HG02885 (cell line): ENCODE results near the gene ZBTB46.

Experiments used
- ATAC-seq: cut with Tn5 transposase; IDR thresholded peaks from one replicate; pipeline ENCODE4 v1.9.1; 2021; ENCODE audit warnings: mild to moderate bottlenecking; ENCODE audit not compliant: unreplicated experiment, poor library complexity

Gene ZBTB46

DNA sequence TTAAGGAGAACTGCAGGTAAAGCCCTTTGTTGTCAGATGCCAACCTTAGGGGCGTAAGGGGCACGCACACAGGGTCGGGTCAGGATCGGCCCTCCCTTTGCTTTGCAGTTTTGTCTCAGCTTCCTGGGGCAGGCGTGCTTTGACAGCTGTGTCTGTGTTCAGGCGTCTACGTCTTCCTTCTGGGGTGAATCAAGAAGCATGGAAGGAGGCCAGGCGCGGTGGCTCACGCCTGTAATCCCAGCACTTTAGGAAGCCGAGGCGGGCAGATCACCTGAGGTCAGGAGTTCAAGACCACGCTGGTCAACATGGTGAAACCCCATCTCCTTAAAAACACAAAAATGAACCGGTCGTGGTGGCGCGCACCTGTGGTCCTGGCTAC lies 121.9 kb downstream of the ZBTB46 start:
- no peak for ATAC-seq

DNA sequence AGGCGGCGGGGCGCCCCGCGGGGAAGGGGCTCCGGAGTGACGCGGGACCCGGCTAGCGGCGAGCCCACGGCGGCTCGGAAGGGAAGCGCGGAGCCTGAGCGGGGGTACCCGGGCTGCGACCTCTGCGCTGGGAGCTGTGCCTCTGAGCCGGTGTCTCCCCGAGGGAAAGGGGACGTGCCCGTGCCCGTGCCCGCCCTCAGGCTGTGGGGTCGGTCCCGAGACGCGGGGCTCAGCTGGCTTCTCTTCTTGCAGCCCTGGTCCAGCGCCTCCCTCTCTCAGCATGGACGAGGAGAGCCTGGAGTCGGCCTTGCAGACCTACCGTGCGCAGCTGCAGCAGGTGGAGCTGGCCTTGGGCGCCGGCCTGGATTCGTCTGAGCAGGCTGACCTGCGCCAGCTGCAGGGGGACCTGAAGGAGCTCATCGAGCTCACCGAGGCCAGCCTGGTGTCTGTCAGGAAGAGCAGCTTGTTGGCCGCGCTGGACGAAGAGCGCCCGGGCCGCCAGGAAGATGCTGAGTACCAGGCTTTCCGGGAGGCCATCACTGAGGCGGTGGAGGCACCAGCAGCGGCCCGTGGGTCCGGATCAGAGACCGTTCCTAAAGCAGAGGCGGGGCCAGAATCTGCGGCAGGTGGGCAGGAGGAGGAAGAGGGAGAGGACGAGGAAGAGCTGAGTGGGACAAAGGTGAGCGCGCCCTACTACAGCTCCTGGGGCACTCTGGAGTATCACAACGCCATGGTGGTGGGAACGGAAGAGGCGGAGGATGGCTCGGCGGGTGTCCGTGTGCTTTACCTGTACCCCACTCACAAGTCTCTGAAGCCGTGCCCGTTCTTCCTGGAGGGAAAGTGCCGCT lies 122.5 kb downstream of the ZBTB46 start:
- ATAC-seq: no peak

DNA sequence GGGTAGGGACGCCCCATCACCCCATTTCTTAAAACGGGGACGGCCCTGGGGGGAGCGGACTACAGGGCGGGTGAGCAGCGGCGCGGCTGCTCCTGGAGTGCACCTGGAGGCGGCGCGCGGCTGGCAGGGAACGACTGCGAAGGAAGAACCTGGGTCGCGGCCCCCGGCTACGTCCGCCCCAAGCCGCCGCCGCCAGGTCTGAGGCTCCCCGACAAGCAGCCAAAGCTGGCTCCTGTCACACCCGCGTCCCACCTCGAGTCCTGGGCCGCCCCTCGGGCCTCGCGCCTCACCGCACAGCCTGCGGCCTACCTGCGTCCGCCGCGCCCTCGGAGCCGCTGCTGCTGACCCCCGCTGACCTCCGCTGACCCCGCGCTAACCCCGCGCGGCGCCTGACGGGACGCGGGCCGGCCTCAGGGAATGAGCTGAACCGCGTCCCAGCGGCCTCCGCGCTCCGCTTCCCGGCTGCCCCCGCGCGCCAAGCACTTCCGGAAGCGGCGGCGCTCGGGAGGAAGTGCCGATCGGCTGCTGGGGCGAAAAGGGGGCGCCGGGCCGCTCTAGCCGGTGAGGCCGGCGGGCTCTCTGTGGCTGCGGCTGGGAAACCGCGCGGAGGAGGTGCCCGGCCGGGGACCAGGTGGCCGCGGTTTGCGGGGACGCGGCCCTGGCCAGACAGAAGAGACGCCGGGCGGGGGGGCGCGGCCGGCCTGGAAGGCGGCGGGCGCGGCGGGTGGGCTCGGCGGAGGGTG lies 123.3 kb downstream of the ZBTB46 start, which contains the start of the genes ARFRP1 and ZGPAT:
Gene ARFRP1, minus strand, starts transcription at position 419 of the 743 bp plus-strand sequence. CDS start 885 bp downstream, outside the sequence.
Gene ZGPAT, plus strand, starts transcription at position 482 of the 743 bp plus-strand sequence. CDS start 542 bp downstream, outside the sequence.
- ATAC-seq: peak; percentile 77

DNA sequence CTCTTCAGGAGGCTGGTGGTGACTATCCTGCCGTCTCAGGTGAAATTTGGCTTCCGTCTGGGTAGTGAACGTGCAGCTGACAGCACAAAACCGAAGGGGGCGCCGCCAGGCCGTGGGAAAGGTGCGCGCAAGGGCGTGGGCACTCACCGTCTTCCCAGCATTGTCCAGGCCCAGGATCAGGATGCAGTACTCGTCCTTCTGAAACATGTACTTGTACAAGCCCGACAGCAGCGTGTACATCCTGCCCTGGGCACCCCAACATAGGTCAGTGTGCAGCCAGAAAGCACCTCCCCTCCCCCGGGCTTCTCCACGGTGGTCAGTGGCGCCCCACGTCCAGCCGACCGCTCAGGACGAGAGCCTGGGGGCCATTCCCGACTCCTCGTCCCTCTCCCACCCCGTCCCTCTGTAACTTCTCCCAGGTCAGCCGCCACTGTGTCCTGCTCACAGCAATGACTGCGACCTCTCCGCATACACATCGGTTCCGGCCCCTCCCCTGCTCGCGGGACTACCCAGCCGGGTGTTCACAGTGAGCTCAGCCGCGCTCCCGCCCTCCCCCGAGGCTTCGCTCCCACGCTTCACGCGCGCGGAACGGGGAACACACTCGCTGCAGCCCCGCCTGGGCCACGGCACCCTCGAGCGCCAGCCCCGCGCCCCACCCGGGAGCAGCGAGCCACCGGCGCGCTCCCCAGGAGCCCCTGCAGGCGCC lies 124.1 kb downstream of the ZBTB46 start:
- peak; percentile 26 for ATAC-seq

DNA sequence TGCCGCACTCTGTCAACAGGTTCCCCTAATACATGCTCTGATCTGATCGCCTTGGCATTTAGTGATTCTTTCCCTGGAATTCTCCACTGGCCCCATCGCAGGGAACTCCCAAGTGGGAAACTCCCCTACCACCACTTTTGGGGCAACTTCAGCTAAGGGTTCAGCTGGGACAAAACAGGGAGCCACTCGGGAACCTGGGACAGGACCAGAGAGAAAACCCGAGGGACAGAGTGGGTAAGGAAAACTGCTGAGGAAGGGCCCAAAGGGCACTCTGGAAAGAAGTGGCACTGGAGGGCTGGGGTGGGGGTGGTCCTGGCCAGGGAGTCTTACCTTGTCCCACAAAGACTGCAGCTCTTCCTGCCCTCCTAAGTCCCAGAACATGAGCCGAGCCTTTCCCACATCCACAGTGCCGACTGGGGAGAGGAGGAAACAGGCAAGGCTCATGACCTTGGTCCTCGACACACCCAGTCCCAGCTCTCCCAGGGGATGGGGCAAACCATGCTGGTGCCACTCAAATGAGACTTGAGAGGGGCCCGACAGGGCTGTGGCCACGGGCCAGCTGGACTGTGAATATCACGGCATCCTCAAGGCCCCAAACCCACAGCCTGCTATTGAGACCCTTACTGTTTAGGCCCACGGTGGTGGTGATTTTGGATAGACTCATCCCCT lies 124.9 kb downstream of the ZBTB46 start:
- no peak for ATAC-seq

DNA sequence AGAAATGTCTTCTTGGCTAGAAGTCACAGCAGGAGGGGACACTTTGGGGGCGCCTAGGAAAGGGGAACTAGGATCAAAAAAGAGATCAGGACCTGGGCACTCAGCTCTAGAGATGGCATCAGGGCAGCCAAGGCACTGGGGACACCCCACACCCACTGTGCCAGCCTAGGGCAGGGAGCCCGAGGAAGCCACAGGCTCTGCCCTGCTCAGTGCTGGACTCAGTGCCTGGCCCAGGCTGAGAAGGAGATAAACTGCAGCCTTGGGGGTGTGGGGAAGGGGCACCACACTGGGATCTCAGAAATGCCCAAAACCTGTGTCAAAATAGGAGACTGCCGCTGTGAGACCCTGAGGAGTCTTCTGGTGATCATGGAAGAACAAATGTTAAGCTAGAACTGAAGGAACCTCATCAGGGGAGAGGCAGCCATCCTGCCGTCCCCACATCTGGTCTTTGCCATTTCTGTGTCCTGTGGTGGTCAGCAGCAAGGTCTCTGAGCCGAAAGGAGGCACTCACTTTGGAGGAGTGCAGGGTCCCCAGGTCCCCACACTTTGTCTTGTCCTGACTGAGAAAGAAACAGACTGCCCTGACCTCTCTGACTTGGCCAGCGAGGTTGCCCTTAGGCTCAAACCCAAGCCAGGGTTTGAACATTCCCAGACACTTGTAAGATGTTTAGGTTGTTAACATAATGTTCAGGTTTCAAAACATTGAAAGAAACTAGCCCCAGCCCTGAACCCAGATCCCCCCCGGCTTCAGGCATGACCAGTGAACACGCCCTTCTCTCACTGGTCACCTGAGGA lies 125.6 kb downstream of the ZBTB46 start:
- no peak for ATAC-seq

DNA sequence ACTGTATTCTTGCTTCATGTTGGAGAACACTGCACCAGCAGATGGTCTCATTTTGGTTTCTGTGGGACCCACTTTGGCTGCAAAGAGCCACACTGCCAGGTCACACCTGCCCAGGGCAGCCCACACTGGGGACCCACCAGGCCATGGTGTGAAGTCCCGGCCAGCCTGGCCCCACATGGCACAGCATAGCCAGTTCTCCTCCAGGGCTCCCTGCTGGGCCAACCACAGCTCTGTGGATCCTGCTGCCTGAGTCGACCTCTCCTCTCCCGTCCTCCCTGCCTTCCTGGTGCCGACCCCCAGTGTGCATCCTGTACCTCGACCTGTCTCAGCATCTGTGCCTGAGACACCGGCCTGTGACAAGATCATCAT lies 126.3 kb downstream of the ZBTB46 start:
- no peak for ATAC-seq

DNA sequence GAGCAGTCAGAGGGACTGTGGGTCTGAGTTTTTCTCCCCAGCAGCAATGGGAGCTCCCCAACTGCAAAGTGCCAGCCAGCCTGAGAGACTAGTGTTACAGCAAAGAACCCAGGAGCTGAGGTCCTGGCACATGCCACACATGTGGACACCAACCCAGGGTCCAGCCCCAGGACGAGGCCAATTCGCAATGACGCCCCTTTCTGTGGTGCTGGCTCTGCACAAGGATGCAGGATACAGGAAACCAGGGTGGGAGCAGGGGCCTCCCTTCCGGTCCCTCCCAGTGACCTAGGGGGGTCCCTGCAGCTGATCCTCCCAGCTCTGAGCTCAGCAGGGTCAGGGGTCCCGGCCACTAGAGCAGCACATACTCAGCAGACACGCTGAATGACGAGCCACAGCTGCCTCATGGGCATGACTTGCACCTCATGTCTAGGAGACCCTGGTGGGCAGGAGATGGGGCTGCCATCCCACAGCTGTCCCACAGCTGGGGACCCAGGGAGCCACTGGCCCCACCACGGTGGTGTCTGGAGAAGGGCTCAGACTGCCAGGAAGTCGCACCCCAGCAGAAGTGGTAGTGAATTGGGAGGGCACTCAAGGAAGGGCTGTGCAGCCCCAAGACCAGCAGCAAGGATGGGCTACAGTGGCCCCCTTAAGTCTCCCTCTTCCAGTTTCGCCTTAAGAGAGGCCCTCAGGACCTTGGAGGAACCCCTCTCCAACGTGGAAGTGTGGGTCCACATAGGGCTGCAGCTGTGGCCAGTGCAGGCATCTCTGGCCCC lies 126.9 kb downstream of the ZBTB46 start:
- no peak for ATAC-seq

DNA sequence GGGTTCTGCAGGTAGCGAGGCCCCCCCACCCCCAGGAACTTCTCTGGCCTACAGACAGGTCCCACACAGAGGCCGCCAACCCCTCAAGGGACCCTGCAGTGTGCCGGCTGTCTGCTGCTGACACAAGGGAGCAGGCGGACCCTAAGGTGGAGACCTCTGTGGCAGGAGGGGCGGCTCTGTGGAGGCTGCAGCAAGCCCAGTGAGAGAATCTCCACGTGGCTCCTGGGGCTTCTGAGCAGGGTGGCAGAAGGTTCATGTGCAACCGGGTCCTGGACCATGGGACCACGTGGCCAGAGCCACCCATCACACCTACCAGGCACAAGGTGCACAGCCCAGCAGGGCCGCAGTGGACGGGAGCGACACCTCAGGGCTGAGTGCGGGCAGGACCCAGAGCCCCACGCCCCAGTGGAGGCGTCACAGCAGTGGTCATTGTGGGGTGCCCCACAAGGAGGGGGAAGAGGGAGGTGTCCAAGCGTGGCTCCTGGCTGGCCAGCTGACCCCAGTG lies 127.5 kb downstream of the ZBTB46 start:
- no peak for ATAC-seq

DNA sequence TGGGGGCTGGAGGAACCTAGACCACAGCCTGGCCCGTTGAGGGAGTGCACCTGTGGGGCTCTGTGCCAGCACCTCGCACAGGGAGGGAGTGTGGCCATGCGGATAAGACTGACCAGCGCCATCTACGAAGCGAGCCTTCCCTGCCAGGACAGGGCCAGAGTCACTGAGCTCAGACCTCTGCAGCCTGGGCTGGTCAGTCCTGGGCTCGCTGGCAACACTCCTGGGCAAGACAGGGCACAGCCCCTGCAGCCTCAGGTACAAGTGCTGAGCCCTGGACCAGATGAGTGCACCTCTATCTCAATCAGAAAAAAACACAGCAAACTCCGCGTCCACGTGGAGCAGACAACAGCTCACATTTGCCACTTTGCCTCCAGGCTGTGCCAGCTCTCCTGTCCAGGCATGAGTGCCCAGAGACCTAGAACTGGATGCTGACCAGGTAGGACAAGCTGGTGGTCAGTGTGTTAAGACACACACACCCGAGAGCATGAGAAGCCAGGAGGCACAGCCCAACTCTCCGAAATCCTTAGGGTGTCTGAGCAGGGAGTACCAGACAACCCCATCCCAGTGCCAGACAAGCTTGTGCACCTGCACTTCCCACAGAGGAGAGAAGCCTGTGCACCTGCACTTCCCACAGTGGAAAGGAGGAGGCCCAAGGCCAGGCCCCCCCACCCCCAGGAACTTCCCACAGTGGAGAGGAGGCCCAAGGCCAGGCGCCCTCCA lies 128.2 kb downstream of the ZBTB46 start:
- no peak for ATAC-seq

DNA sequence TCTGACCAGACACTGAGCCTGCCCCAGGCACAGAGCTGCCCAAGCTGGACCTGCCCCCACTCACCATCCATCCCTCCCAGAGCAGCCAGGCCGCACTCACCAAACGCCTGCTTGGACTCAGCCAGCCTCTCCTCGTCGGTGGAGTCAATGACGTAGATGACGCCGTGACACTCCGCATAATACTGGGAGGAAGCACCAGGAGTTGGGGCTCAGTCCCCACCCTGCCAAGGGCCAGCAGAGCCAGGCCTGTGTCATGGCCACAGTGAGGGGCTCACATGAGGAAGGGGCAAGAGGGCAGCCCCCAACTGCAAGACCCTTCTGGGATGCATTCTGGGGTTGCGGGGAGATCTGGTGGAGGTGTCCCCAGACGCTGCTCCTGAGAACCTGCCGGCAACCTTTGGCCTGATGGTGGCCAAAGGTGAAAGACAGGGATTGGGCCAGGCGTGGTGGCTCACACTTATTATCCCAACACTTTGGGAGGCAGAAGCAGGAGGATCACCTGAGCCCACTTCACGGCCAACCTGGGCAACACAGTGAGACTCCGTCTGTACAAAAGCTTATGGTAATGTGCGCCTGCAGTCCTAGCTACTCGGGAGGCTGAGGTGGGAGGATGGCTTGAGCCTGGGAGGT lies 128.9 kb downstream of the ZBTB46 start:
- ATAC-seq: no peak

DNA sequence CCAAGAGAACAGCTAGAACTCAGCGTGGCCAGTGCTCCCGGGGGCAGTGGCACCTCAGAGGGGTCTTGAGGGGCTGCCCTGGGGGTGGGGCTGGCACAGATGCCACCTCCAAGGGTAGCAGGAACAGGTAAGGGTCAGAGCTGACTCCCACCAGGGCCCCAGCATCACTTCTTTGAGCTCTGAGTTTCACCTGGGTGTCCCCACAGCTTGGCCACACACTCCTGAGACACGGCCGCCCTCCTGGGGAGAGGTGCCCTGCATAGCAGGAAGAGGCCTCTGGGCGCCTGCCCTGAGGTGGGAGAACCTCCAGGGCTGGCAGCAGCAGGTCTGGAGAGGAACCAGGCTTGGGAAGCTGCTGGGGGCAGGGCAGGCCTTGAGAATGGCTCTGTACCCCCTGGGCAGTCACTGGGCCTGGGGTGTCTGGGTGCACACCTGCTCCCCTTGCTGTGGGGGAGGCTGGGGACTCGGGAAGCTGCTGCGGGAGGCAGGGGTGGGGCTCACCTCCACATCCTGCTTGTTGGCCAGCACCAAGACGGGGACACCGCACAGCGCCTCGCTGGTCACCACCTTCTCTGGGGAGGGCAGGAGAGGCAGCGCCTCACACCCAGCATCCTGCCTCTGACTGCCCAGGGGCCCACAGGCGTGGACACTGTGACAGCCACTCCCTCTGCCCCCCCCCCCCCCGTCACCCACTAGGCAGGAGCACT lies 129.6 kb downstream of the ZBTB46 start:
- ATAC-seq: no peak

DNA sequence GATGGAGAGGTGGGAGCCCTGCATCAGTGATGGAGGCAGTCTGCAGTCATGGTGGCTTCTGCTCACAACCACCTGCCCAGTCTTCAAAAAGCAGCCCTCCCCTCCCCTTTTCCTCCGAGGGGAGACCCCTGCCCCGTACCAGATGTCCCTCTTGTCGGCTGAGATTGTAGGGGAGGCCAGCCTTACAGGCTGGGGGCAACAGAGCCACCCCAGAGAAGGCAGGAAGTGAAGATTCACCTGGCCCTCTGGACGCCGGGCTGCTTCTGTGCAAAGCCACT lies 130.1 kb downstream of the ZBTB46 start:
- no peak for ATAC-seq

DNA sequence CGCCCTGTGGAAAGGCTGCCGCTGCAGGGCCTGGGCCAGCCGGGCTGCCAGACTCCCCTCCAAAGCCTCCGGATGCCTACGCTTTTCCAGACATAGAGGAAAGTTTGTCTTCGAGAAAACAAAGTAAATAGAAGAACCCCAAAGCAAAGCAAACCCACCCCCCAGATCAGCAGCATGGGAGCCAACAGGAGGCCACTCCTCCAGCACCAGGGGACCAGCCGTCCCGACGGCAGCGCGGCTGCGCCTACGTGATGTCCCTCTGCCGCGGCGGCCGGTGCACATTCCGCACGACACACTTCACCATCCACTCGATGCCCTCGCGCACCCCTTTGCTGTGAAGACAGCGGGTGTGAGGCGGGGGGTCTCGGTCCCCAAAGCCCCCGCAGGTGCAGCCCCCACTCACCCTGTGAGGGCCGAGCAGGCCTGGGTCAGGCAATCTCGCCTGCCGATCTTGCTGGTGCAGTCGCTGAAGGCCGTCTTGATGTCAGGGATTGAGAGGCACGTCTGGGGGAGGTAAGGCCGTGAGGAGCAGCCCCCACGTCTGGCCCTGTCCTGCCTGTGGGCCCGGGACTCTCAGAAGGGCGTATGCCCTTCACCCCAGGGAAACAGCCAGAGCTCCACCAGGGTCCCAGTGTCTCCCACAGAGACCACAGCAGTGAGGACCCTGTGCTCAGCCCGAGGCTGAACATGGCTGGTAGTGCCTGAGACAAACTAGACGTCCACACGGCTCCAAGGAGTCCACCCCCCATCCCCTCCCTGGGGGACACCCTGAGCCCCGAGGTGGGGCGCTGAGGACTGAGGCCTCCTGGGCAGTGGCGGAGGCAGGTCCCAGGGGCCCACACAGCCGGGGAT lies 130.6 kb downstream of the ZBTB46 start:
- no peak for ATAC-seq

DNA sequence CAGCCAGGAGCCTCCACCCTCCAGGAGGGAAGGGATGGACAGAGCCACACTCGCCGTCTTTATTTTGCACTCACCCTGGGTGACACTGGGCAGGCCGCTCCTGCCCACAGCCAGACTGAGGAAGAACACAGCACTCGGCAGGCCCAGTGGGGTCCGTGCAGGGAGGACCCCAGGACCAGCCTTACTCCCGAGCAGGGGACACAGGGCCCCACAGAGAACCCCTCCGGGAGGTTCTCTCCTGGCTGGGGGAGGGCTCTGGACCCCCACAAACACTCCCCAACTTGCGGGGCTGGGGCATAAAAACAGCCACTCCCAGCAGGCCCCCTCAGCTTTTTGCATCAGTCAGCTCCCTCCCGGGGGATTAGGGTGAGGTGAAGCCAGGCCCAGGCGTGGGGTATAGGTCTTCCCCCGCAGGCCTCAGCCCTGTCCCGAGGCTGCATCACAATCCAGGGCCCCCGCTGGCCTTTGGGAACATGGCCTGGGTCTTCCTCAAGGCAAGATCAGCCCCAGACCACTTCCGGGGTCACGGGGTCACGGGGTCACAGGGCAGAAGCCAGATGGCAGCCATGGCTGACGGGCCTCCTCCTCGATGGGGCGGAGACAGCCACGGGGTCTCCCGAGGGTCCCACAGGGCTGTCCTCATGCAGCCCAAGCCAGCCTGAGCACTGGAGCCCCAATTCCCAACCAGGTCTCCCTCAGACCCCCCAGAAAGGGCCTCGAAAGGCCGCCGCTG lies 131.4 kb downstream of the ZBTB46 start:
- no peak for ATAC-seq
